ENCODE measurements around the gene TRPM5. TPM values are rescaled to one million over a fixed set of nuclear protein-coding genes. Genes with fewer than 3 reads are reported as not detected.

Gene TRPM5
- total RNA-seq, 1 donor from 2014 or later: not detected

- no peak for DNase-seq
These were observed 24.3 kb upstream of the TRPM5 start for GRCh38 chr11:2468363-2469235.

GRCh38 chr11:2467695-2468055 is 23.4 kb upstream of the TRPM5 start:
- no peak for DNase-seq

- DNase-seq: no peak
These were observed 22.8 kb upstream of the TRPM5 start for GRCh38 chr11:2466869-2467694.

GRCh38 chr11:2466069-2466801 is 21.9 kb upstream of the TRPM5 start:
- DNase-seq: no peak

GRCh38 chr11:2465202-2466068 is 21.1 kb upstream of the TRPM5 start:
- no peak for DNase-seq

- DNase-seq: no peak
These were observed 20.3 kb upstream of the TRPM5 start for GRCh38 chr11:2464451-2465165.

- DNase-seq: no peak
These were observed 19.5 kb upstream of the TRPM5 start for GRCh38 chr11:2463766-2464277.

- DNase-seq: no peak
These were observed 18.9 kb upstream of the TRPM5 start for GRCh38 chr11:2462986-2463765.

- no peak for DNase-seq
These were observed 18.2 kb upstream of the TRPM5 start for GRCh38 chr11:2462543-2462985.

- DNase-seq: no peak
These were observed 17.7 kb upstream of the TRPM5 start for GRCh38 chr11:2461956-2462542.

- no peak for DNase-seq
These were observed 17.1 kb upstream of the TRPM5 start for GRCh38 chr11:2461253-2461955.

- no peak for DNase-seq
These were observed 16.4 kb upstream of the TRPM5 start for GRCh38 chr11:2460540-2461252.

GRCh38 chr11:2459796-2460531 is 15.7 kb upstream of the TRPM5 start:
- DNase-seq: no peak

GRCh38 chr11:2459016-2459725 is 14.9 kb upstream of the TRPM5 start:
- no peak for DNase-seq

- DNase-seq: no peak
These were observed 14.0 kb upstream of the TRPM5 start for GRCh38 chr11:2458321-2458720.

GRCh38 chr11:2453436-2453835 is 9.1 kb upstream of the TRPM5 start:
- DNase-seq: no peak

Measured in occipital lobe (tissue), 2 donors.